Epidermal melanocyte (primary cell): ENCODE results near the gene GIPC3.

ENCODE experiments used
- DNase-seq: peaks from one replicate; pipeline ENCODE4 v3.0.0; 2011; ENCODE audit warnings: low spot score; ENCODE audit not compliant: insufficient read length

Gene GIPC3

GRCh38 chr19:3604987-3605343 is 19.7 kb downstream of the GIPC3 start:
- DNase-seq = no peak

- DNase-seq = no peak
Measured at GRCh38 chr19:3605361-3605760, 20.1 kb downstream of the GIPC3 start.

GRCh38 chr19:3605770-3606169 is 20.5 kb downstream of the GIPC3 start:
- DNase-seq = no peak

- DNase-seq = no peak
Measured at GRCh38 chr19:3606174-3606689, 21.0 kb downstream of the GIPC3 start.

GRCh38 chr19:3606690-3607289 is 21.5 kb downstream of the GIPC3 start, which contains the start of gene TBXA2R:
TBXA2R (minus strand) TSS chr19:3606875; CDS start chr19:3600634, 6,241 bp downstream.
- peak; percentile 98 for DNase-seq

- peak; percentile 43 for DNase-seq
Measured at GRCh38 chr19:3607303-3608078, 22.2 kb downstream of the GIPC3 start.

- no peak for DNase-seq
Measured at GRCh38 chr19:3608079-3608641, 22.9 kb downstream of the GIPC3 start.

- no peak for DNase-seq
Measured at GRCh38 chr19:3608750-3609322, 23.6 kb downstream of the GIPC3 start.

- no peak for DNase-seq
Measured at GRCh38 chr19:3609779-3610719, 24.8 kb downstream of the GIPC3 start.

GRCh38 chr19:3610745-3611717 is 25.8 kb downstream of the GIPC3 start:
- no peak for DNase-seq

GRCh38 chr19:3611841-3612240 is 26.6 kb downstream of the GIPC3 start:
- DNase-seq = no peak

GRCh38 chr19:3612330-3612729 is 27.1 kb downstream of the GIPC3 start:
- no peak for DNase-seq

GRCh38 chr19:3612901-3613741 is 27.8 kb downstream of the GIPC3 start:
- no peak for DNase-seq

- DNase-seq = no peak
Measured at GRCh38 chr19:3613818-3614661, 28.8 kb downstream of the GIPC3 start.

- DNase-seq = no peak
Measured at GRCh38 chr19:3614858-3615505, 29.7 kb downstream of the GIPC3 start.

- no peak for DNase-seq
Measured at GRCh38 chr19:3615524-3616135, 30.4 kb downstream of the GIPC3 start.

- no peak for DNase-seq
Measured at GRCh38 chr19:3617463-3617862, 32.2 kb downstream of the GIPC3 start.
